Spinal cord (tissue), 10 donors: ENCODE results near the gene FOXM1. TPM values are rescaled to one million over a fixed set of nuclear protein-coding genes. Genes with fewer than 3 reads are reported as not detected.

Experiments used
- DNase-seq, 6 donors: peaks; one replicate each; pipeline versions ENCODE4 v3.0.0 to v3.0.0-alpha.2; 2013 to 2015; ENCODE audit warnings: low spot score in 6 of 6, low read depth in 4 of 6
- H3K27ac ChIP-seq: one replicate; pipeline ENCODE4 v1.5.1; 2013; ENCODE audit warnings: low read depth, low read length, control low read depth
- H3K27me3 ChIP-seq: one replicate; pipeline ENCODE4 v1.6.1; 2013; ENCODE audit warnings: low read length; ENCODE audit not compliant: control insufficient read depth, insufficient read depth
- H3K36me3 ChIP-seq: one replicate; pipeline ENCODE4 v1.6.1; 2013; ENCODE audit warnings: low read length; ENCODE audit not compliant: control insufficient read depth, insufficient read depth
- H3K4me1 ChIP-seq: one replicate; pipeline ENCODE4 v1.6.1; 2013; ENCODE audit warnings: low read length; ENCODE audit not compliant: control insufficient read depth, insufficient read depth
- H3K4me3 ChIP-seq: one replicate; pipeline ENCODE4 v1.5.1; 2013; ENCODE audit warnings: low read depth, low read length, control low read depth
- H3K9me3 ChIP-seq: one replicate; pipeline ENCODE4 v1.6.1; 2013; ENCODE audit warnings: low read length; ENCODE audit not compliant: control insufficient read depth, insufficient read depth
- WGBS: methylation state at CpG from one replicate; pipeline ENCODE4 v1.1.5; 2013; ENCODE audit warnings: missing lambda C conversion rate; ENCODE audit not compliant: insufficient coverage; 5-methylcytosine and 5-hydroxymethylcytosine counted together
- long read RNA-seq, 4 donors: transcript quantifications; one replicate each; lab custom pipeline, GENCODE V29; 2026
- polyA plus RNA-seq, 2 donors: library from polyadenylated mRNA; unstranded; fragments of 120-200 nt; gene quantifications; one replicate each; pipeline ENCODE4 v1.2.1, GENCODE V29; 2013; ENCODE audit not compliant: insufficient read length in 2 of 2
- total RNA-seq, 2 donors: library from RNA; depleted of rRNA in 1 of 2; stranded (reverse); fragments of 120-200 nt in 1 of 2; fragments of >200 nt in 1 of 2; gene quantifications; one replicate each; pipeline versions ENCODE4 v1.2.3 to v1.2.4, GENCODE V29; 2013 to 2014
- donor health status: healthy.

FOXM1 gene, protein sequence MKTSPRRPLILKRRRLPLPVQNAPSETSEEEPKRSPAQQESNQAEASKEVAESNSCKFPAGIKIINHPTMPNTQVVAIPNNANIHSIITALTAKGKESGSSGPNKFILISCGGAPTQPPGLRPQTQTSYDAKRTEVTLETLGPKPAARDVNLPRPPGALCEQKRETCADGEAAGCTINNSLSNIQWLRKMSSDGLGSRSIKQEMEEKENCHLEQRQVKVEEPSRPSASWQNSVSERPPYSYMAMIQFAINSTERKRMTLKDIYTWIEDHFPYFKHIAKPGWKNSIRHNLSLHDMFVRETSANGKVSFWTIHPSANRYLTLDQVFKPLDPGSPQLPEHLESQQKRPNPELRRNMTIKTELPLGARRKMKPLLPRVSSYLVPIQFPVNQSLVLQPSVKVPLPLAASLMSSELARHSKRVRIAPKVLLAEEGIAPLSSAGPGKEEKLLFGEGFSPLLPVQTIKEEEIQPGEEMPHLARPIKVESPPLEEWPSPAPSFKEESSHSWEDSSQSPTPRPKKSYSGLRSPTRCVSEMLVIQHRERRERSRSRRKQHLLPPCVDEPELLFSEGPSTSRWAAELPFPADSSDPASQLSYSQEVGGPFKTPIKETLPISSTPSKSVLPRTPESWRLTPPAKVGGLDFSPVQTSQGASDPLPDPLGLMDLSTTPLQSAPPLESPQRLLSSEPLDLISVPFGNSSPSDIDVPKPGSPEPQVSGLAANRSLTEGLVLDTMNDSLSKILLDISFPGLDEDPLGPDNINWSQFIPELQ
- total RNA-seq (10 to 100 TPM in 1 of 2 donors, 1 to 10 TPM in 1; 3.0 to 10.1 TPM), polyA plus RNA-seq (10 to 100 TPM; 28.2 to 28.8 TPM)
- long read RNA-seq, donor 1, partial matches to known transcripts, result 12 of 15 reads
- long read RNA-seq, donor 1, other reads (novel, unspliced or antisense), result 0 of 15 reads
- long read RNA-seq, donor 2, partial matches to known transcripts, result 0 of 3 reads
- long read RNA-seq, donor 2, other reads (novel, unspliced or antisense), result 0 of 3 reads
- long read RNA-seq, donor 3, partial matches to known transcripts, result 7 of 8 reads
- long read RNA-seq, donor 3, other reads (novel, unspliced or antisense), result 0 of 8 reads
- long read RNA-seq, donor 4, partial matches to known transcripts, result 83 of 83 reads
- long read RNA-seq, donor 4, other reads (novel, unspliced or antisense), result 0 of 83 reads

DNA sequence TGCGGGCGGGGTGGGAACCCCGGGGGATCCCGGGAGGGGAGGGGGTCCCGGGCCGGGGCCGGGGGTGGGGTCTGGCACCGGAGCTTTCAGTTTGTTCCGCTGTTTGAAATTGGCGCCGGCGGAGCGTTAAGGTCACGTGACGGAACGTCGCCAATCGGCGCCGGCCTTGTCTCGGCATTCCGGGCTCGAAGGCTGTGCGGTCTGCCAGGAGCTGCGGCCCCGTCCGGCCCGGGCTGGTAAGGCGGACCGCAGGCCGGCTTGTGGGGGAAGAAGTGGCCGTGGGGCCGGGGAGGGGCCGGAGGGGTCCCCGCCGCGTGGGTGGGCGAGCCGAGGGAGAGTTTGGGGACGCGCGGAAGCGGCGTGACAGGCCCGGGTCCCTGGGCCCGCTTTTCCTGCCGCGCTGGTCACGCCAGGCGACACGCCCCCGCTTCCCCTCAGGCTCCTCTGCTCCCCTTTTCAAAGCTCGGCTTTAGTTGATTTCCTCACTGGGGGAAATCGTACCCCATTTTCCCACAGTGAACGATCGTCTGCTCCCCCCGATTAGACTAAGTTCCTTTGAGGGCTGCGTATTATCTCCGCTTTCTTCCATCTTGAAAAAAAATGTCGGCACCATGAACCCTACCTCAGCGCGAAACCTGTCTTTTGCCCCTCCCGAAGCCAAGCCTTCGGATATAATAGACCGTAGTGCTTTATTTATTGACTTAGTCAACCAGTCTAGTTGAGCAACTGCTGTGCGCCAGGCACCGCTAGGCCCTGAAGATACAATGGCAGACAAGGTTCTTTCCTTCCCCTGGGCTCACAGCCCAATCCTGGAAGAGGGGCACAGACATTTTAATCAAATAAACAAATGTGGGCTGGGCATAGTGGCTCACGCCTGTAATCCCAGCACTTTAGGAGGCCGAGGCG lies at the start of gene FOXM1, which contains the start of gene RHNO1:
Gene FOXM1 (minus strand): TSS at position 128 of the 906 bp plus-strand sequence. CDS start 2,696 bp downstream, outside the sequence.
Gene RHNO1 (plus strand): TSS at position 177 of the 906 bp plus-strand sequence. CDS start 8,144 bp downstream, outside the sequence.
- Histone ChIP-seq H3K9me3 (no peaks in the 10 kb centered on the region), H3K4me1 (peaks cover 20% of the 10 kb centered on the region), H3K27ac (peak within 1 kb of the TSS; percentile 95), H3K27me3 (no peaks in the 10 kb centered on the region), H3K36me3 (peaks cover 9% of the 10 kb centered on the region), H3K4me3 (peak within 1 kb of the TSS; percentile 83)
- DNase-seq, result peak; percentile 79 to 97 (median 86)
- 0% methylated on average over 67 of the region's 70 CpGs for WGBS

DNA sequence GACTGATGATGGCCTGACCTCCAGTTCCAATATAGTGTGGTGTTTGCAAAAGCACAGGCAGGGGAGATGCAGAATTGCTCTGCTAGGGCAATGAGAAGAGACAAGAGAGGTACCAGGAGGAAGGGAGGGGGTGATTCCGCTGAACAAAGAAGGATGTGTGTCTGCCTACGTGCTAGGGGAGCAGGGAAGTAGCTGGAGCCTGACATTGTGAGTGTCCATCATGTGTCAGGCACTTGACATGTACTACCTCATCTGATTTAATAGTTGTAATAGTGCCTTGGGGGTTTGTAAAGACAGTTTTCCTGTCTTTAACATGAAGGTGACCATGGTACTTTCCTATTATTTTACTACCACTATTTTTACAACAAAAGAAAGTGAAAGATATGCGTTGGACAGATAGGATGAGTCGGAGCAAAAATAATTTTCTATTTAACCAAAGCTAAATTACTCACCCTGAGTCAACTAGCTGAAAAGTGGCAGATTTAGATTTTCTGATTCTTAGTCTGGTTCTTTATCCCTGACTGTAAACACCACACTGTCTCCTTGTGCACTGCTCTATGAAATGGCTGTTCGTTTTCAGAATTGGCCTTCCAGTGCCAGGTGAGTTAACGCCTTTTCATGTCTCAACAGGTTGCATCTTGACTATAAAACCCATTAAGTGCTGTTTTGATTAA lies 48.5 kb upstream of the FOXM1 start:
- Histone ChIP-seq H3K27me3 (no peaks in the 10 kb centered on the region), H3K36me3 (peaks cover 39% of the 10 kb centered on the region), H3K4me1 (no peaks in the 10 kb centered on the region), H3K9me3 (no peaks in the 10 kb centered on the region), H3K27ac (no peak overlapping the region), H3K4me3 (no peak overlapping the region)
- WGBS, result 77% methylated on average over 4 of the region's 6 CpGs
- DNase-seq, result peak in 1 of 6 donors; percentile 17

DNA sequence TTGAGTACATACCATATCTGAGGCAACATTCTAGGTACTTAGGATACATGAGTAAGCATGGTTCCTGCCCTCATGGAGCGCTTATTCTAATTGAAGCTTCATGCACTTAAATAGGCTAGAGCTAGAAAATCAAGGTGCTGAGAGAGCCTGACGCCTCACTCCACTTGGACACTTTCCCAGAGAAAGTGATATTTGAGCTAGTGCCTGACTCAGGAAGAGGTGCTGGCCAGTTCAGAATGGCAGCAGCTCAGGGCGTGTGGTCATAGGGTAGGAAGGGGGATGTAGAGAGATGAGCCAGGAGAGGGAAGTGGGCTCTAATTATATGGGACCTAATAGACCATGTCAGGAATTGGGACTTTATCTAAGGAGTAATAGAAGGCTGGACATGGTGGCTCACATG lies 47.0 kb upstream of the FOXM1 start:
- no peaks in the 10 kb centered on the region for H3K27me3 ChIP-seq
- no peak overlapping the region for H3K4me3 ChIP-seq
- 100% methylated on average over 3 of the region's 3 CpGs for WGBS
- peaks cover 35% of the 10 kb centered on the region for H3K36me3 ChIP-seq
- no peak for DNase-seq
- H3K27ac ChIP-seq, result no peak overlapping the region
- H3K4me1 ChIP-seq, result no peaks in the 10 kb centered on the region
- H3K9me3 ChIP-seq, result no peaks in the 10 kb centered on the region

DNA sequence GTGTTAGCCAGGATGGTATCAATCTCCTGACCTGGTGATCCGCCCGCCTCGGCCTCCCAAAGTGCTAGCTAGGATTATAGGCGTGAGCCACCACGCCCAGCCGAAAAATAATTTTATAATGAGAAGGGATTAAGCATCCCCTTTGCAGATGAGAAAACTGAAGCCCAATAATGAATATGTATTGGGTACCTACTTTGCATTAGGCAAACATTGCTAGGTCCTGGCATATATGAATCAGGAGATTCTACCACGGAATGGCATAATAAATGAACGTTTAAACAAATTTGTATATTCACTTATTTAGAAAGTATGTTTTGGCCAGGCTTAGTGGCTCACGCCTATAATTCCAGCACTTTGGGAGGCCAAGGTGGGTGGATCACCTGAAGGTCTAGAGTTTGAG lies 46.1 kb upstream of the FOXM1 start:
- H3K27ac ChIP-seq, result no peak overlapping the region
- no peak for DNase-seq
- H3K27me3 ChIP-seq, result no peaks in the 10 kb centered on the region
- no peaks in the 10 kb centered on the region for H3K4me1 ChIP-seq
- peaks cover 38% of the 10 kb centered on the region for H3K36me3 ChIP-seq
- H3K9me3 ChIP-seq, result no peaks in the 10 kb centered on the region
- 100% methylated on average over 3 of the region's 9 CpGs for WGBS
- H3K4me3 ChIP-seq, result no peak overlapping the region

DNA sequence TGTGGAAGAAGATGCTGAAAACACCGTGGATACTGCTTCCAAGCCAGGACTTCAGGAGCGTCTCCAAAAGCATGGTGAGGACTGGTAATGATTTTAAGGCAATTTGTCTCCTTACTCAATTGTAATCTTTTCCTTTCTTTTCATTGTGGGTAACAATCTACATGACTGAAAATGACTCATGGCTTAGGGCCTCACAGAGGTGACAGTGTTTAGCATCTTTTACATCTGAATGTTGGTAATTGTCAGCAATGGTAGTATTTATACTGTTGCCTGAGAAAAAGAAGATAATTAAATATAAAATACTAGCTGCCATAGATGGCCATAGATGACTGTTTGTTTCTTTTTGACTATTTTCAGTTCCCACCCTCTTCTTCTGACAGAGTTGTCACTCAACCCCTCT lies 45.4 kb upstream of the FOXM1 start:
- DNase-seq, result no peak
- Histone ChIP-seq H3K36me3 (peaks cover 42% of the 10 kb centered on the region), H3K4me3 (no peak overlapping the region), H3K27ac (no peak overlapping the region), H3K4me1 (no peaks in the 10 kb centered on the region), H3K27me3 (no peaks in the 10 kb centered on the region), H3K9me3 (no peaks in the 10 kb centered on the region)
- WGBS, result no CpG with 5 or more reads among the region's 2 CpGs

DNA sequence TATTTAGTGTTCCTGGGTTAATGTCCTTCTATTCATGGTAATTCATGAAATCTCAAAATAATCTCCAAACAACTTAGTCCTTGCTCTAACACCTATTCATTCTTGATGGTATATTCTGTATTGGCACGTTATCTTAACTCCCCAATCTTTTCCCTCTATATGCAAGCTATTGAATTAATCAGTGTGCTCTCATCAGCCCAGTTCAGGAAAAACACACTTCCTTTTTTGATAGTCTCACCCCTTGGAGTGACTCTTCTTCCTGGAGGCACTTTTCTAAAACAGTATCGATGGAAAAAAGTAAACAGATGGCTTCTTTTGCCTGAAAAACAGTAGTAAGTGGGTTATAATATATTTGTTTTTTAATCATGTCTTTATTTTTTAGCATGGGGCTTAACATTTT lies 42.3 kb upstream of the FOXM1 start:
- no peak overlapping the region for H3K4me3 ChIP-seq
- no peak for DNase-seq
- H3K27ac ChIP-seq, result no peak overlapping the region
- H3K27me3 ChIP-seq, result no peaks in the 10 kb centered on the region
- H3K36me3 ChIP-seq, result peaks cover 49% of the 10 kb centered on the region
- no CpG with 5 or more reads among the region's 2 CpGs for WGBS
- H3K4me1 ChIP-seq, result no peaks in the 10 kb centered on the region
- no peaks in the 10 kb centered on the region for H3K9me3 ChIP-seq

DNA sequence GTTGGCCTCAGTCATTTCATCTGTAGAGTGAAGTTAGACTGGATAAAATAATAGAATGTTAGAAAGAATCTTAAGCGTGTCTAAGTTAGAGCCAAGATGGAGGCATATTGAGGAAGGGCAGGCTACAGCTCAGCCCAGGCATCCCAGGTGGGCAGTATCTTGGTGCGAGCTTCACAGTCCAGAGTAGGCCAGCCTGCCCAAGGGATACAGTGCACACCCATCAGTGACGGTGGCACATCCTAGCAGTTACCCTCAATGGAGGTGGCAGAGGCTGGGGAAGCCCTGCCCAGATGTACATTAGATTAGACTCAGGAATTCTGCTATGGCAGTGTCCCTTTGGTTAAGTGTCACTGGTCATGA lies 35.2 kb upstream of the FOXM1 start:
- no peak for DNase-seq
- Histone ChIP-seq H3K36me3 (peaks cover 15% of the 10 kb centered on the region), H3K4me1 (no peaks in the 10 kb centered on the region), H3K4me3 (no peak overlapping the region), H3K27ac (no peak overlapping the region), H3K9me3 (no peaks in the 10 kb centered on the region), H3K27me3 (no peaks in the 10 kb centered on the region)
- 87% methylated on average over 3 of the region's 3 CpGs for WGBS

DNA sequence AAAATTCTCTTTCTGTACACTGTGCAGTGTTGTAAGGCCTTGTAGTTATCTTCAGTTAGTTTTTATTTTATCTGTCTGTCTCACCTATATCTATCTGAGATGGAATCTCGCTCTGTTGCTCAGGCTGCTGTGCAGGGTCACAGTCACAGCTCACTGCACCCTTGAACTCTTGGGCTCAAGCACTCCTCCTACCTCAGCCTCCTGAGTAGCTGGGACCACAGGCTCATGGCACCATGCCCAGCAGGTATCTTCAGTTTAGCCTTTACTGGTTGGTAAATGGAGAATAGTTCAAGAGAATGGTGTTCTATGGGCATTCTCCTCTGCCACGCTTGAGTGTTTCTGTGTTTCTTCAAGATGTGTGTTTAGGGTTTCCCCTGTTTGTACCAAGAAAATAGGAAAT lies 27.3 kb upstream of the FOXM1 start:
- Histone ChIP-seq H3K27ac (no peak overlapping the region), H3K4me3 (no peak overlapping the region), H3K4me1 (peaks cover 5% of the 10 kb centered on the region), H3K9me3 (no peaks in the 10 kb centered on the region), H3K36me3 (no peaks in the 10 kb centered on the region), H3K27me3 (no peaks in the 10 kb centered on the region)
- WGBS, result 84% methylated on average over 2 of the region's 2 CpGs
- DNase-seq, result no peak
